HEK293 (cell line): ENCODE measurements around the gene ACSF2.

Experiments used
- CTCF ChIA-PET: fragments of 350-600 bp; formaldehyde crosslinking; extraction: SDS; loops from one replicate; lab custom pipeline; 2021; ENCODE audit warnings: antibody characterized with exemption; lab: Yijun Ruan, JAX
- POLR2A ChIA-PET: fragments of 300-600 bp; formaldehyde crosslinking; extraction: SDS; loops from one replicate; lab custom pipeline; 2020; ENCODE audit warnings: antibody characterized with exemption, inconsistent platforms; lab: Yijun Ruan, JAX
- H3K27ac ChIP-seq: fragments of 200-500 bp; sonication (Bioruptor generic); 2 replicates; pipeline ENCODE4 v1.5.1; 2014; ENCODE audit warnings: low read depth, low read length, control low read depth, inconsistent platforms; ENCODE audit errors: extremely low read depth
- H3K36me3 ChIP-seq, 2 experiments: fragments of 200-500 bp in 1 of 2; sonication (Bioruptor generic) in 1 of 2; 1 replicate in 1 of 2; 2 replicates in 1 of 2; pipeline ENCODE4 v1.5.1; 2014 to 2017; ENCODE audit warnings: inconsistent platforms in 2 of 2, low read length in 2 of 2; ENCODE audit not compliant: control insufficient read depth in 2 of 2, insufficient read depth in 1 of 2
- H3K4me1 ChIP-seq: fragments of 200-500 bp; sonication (Bioruptor generic); 2 replicates; pipeline ENCODE4 v1.5.1; 2014; ENCODE audit warnings: mild to moderate bottlenecking, low read length, inconsistent platforms; ENCODE audit not compliant: control insufficient read depth, insufficient read depth
- H3K4me3 ChIP-seq: 2 replicates; pipeline ENCODE4 v1.5.1; 2011; ENCODE audit warnings: low read depth, mild to moderate bottlenecking, control low read depth, low read length, moderate library complexity
- H3K9me3 ChIP-seq: fragments of 200-500 bp; sonication (Bioruptor generic); 2 replicates; pipeline ENCODE4 v1.5.1; 2014; ENCODE audit warnings: low read depth, low read length, inconsistent platforms; ENCODE audit not compliant: control insufficient read depth, insufficient read depth
- HOXA7 ChIP-seq: sonication (generic); formaldehyde crosslinking; IDR thresholded peaks from 2 replicates; pipeline ENCODE4 v1.8.1; 2022; ENCODE audit warnings: missing genetic modification reagents, borderline replicate concordance
- TRIM28 ChIP-seq: IDR thresholded peaks from 2 replicates; pipeline ENCODE4 v1.6.1; 2011; ENCODE audit warnings: low read length, control low read depth, borderline replicate concordance
- YY2 ChIP-seq: fragments of 450-650 bp; formaldehyde crosslinking; IDR thresholded peaks from 2 replicates; pipeline ENCODE4 v1.5.1; 2016; ENCODE audit warnings: missing biosample characterization, missing genetic modification characterization
- ZNF202 ChIP-seq: fragments of 450-650 bp; formaldehyde crosslinking; IDR thresholded peaks from 2 replicates; pipeline ENCODE4 v1.5.1; 2016; ENCODE audit warnings: missing biosample characterization, missing genetic modification characterization, borderline replicate concordance
- ZNF416 ChIP-seq: fragments of 450-650 bp; formaldehyde crosslinking; IDR thresholded peaks from 2 replicates; pipeline ENCODE4 v1.5.1; 2016; ENCODE audit warnings: missing biosample characterization, missing genetic modification characterization
- ZNF423 ChIP-seq: fragments of 450-650 bp; formaldehyde crosslinking; IDR thresholded peaks from 2 replicates; pipeline ENCODE4 v1.5.1; 2016; ENCODE audit warnings: missing biosample characterization, missing genetic modification characterization
- ZNF792 ChIP-seq: fragments of 450-650 bp; formaldehyde crosslinking; IDR thresholded peaks from 2 replicates; pipeline ENCODE4 v1.5.1; 2016; ENCODE audit warnings: missing biosample characterization, missing genetic modification characterization
- ZSCAN30 ChIP-seq: fragments of 450-650 bp; IDR thresholded peaks from 2 replicates; pipeline ENCODE4 v1.5.1; 2018; ENCODE audit warnings: missing biosample characterization, mild to moderate bottlenecking, missing genetic modification characterization, moderate library complexity
- TF ChIP-seq, protein P1 (sequence below): fragments of 450-650 bp; formaldehyde crosslinking; IDR thresholded peaks from 2 replicates; pipeline ENCODE4 v1.5.1; 2016; ENCODE audit warnings: missing biosample characterization, missing genetic modification characterization
- TF ChIP-seq, protein P2 (sequence below): fragments of 450-650 bp; formaldehyde crosslinking; IDR thresholded peaks from 2 replicates; pipeline ENCODE4 v1.5.1; 2016; ENCODE audit warnings: missing biosample characterization, missing genetic modification characterization
- TF ChIP-seq, protein P3 (sequence below): fragments of 450-650 bp; formaldehyde crosslinking; IDR thresholded peaks from 2 replicates; pipeline ENCODE4 v1.5.1; 2016; ENCODE audit warnings: missing biosample characterization, missing genetic modification characterization
- TF ChIP-seq, protein P4 (sequence below): fragments of 450-650 bp; formaldehyde crosslinking; IDR thresholded peaks from 2 replicates; pipeline ENCODE4 v1.5.1; 2016; ENCODE audit warnings: missing biosample characterization, missing genetic modification characterization

The ACSF2 gene

DNA sequence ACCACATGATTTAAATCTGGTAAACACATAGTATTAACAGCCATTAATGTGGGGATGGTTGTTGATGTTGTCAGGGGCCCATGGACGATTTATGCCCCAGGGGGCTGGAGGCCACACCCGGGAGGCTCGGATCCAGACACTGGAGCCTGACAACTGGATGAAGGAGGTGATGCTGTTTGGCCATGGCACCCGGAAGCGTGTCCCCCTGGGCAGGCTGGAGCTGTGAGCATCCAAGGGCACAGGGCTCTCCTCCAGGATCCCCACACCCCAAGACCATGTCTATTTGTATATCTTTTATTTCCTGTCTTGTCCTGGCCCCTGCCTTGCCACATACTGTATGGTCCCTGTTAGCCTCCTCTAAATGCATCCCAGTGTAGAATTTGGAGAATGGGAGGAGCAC, 57.2 kb downstream of the ACSF2 start:
- H3K4me3 ChIP-seq: no peak overlapping the region
- H3K9me3 ChIP-seq: no peaks in the 10 kb centered on the region
- ChIA-PET POLR2A (interaction anchor here (0.7 to 1.6 kb wide), 2 partner anchors 64 to 86 kb away, joined by 3 read pairs; partner anchors contain the start of genes LRRC59 and SPATA20), CTCF (interaction anchor here (0.6 to 10.0 kb wide), 33 partner anchors 10 to 1752 kb away, joined by 3 to 95 read pairs (median 4); partner anchors contain the start of genes CACNA1G, LRRC59 and SPATA20)
- no peak overlapping the region for H3K27ac ChIP-seq
- H3K36me3 ChIP-seq: peaks cover 21 to 45% of the 10 kb centered on the region in 2 experiments
- H3K4me1 ChIP-seq: peaks cover 4% of the 10 kb centered on the region
- TF ChIP-seq, protein P1, sequence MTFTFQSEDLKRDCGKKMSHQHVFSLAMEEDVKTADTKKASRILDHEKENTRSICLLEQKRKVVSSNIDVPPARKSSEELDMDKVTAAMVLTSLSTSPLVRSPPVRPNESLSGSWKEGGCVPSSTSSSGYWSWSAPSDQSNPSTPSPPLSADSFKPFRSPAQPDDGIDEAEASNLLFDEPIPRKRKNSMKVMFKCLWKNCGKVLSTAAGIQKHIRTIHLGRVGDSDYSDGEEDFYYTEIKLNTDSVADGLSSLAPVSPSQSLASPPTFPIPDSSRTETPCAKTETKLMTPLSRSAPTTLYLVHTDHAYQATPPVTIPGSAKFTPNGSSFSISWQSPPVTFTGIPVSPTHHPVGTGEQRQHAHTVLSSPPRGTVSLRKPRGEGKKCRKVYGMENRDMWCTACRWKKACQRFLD: no peak
- no peak for TF ChIP-seq ZNF792 (tag by site-specific recombination)
- TF ChIP-seq TRIM28: no peak
- TF ChIP-seq, protein P2, sequence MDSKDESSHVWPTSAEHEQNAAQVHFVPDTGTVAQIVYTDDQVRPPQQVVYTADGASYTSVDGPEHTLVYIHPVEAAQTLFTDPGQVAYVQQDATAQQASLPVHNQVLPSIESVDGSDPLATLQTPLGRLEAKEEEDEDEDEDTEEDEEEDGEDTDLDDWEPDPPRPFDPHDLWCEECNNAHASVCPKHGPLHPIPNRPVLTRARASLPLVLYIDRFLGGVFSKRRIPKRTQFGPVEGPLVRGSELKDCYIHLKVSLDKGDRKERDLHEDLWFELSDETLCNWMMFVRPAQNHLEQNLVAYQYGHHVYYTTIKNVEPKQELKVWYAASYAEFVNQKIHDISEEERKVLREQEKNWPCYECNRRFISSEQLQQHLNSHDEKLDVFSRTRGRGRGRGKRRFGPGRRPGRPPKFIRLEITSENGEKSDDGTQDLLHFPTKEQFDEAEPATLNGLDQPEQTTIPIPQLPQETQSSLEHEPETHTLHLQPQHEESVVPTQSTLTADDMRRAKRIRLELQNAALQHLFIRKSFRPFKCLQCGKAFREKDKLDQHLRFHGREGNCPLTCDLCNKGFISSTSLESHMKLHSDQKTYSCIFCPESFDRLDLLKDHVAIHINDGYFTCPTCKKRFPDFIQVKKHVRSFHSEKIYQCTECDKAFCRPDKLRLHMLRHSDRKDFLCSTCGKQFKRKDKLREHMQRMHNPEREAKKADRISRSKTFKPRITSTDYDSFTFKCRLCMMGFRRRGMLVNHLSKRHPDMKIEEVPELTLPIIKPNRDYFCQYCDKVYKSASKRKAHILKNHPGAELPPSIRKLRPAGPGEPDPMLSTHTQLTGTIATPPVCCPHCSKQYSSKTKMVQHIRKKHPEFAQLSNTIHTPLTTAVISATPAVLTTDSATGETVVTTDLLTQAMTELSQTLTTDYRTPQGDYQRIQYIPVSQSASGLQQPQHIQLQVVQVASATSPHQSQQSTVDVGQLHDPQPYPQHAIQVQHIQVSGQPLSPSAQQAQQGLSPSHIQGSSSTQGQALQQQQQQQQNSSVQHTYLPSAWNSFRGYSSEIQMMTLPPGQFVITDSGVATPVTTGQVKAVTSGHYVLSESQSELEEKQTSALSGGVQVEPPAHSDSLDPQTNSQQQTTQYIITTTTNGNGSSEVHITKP: no peak
- TF ChIP-seq, protein P3, sequence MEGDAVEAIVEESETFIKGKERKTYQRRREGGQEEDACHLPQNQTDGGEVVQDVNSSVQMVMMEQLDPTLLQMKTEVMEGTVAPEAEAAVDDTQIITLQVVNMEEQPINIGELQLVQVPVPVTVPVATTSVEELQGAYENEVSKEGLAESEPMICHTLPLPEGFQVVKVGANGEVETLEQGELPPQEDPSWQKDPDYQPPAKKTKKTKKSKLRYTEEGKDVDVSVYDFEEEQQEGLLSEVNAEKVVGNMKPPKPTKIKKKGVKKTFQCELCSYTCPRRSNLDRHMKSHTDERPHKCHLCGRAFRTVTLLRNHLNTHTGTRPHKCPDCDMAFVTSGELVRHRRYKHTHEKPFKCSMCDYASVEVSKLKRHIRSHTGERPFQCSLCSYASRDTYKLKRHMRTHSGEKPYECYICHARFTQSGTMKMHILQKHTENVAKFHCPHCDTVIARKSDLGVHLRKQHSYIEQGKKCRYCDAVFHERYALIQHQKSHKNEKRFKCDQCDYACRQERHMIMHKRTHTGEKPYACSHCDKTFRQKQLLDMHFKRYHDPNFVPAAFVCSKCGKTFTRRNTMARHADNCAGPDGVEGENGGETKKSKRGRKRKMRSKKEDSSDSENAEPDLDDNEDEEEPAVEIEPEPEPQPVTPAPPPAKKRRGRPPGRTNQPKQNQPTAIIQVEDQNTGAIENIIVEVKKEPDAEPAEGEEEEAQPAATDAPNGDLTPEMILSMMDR (tag by site-specific recombination): no peak
- no peak for TF ChIP-seq ZSCAN30 (tag by site-specific recombination)
- TF ChIP-seq ZNF416 (tag by site-specific recombination): no peak
- TF ChIP-seq, protein P4, sequence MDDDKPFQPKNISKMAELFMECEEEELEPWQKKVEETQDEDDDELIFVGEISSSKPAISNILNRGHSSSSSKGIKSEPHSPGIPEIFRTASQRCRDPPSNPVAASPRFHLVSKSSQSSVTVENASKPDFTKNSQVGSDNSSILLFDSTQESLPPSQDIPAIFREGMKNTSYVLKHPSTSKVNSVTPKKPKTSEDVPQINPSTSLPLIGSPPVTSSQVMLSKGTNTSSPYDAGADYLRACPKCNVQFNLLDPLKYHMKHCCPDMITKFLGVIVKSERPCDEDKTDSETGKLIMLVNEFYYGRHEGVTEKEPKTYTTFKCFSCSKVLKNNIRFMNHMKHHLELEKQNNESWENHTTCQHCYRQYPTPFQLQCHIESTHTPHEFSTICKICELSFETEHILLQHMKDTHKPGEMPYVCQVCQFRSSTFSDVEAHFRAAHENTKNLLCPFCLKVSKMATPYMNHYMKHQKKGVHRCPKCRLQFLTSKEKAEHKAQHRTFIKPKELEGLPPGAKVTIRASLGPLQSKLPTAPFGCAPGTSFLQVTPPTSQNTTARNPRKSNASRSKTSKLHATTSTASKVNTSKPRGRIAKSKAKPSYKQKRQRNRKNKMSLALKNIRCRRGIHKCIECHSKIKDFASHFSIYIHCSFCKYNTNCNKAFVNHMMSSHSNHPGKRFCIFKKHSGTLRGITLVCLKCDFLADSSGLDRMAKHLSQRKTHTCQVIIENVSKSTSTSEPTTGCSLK (tag by site-specific recombination): no peak
- TF ChIP-seq HOXA7 (CRISPR knock-in tag): no peak

DNA sequence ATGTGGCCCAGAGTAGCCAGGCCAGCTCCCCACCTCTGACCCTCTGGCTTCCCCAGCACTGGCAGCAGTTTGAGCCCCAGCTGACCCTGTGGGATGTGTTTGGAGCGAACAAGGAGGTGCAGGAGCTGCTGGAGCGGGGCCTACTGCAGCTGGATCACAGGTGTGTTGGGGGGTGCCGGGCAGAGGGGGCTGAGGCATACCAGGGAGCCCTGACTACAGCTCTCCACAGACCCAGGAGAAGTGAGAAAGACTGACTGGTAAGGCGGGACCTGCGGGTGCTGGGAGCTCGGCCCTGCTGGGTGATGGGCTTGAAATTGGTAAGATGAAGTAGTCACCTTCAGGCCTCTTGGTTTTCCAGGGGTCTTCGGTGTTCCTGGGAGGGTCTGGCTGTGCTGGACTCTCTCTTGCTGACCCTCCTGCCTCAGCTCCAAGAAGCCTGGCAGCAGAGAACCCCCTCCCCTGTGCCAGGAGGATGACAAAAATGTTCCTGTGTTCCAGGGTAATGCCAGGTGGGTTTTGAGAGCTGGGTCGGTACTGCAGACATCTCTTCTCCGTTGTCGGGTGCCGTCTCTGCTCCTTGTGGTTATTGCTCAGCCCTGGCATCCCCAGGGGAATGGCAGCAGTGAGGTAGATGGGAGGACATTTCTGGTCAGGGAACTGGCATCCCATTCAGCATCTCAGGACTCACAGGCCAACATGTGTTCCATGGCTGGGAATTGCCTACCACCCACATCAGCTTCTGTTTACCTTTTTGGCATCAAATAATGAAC, 58.6 kb downstream of the ACSF2 start:
- Histone ChIP-seq H3K4me3 (no peak overlapping the region), H3K4me1 (peaks cover 3% of the 10 kb centered on the region), H3K27ac (no peak overlapping the region), H3K9me3 (no peaks in the 10 kb centered on the region), H3K36me3 (peaks cover 21 to 45% of the 10 kb centered on the region in 2 experiments)
- POLR2A ChIA-PET: no interaction called here
- TF ChIP-seq YY2 (tag by site-specific recombination) (no peak), ZNF423 (no peak), ZNF202 (tag by site-specific recombination) (no peak)
- TF ChIP-seq, all 188 proteins: peak for 0
- CTCF ChIA-PET: interaction anchor here (0.5 to 10.0 kb wide), 15 partner anchors 9 to 358 kb away, joined by 3 to 95 read pairs (median 4); partner anchors contain the start of gene LRRC59
